GM21360 (cell line): ENCODE data around the gene ABCB6.

ENCODE experiments used
- ATAC-seq: cut with Tn5 transposase; IDR thresholded peaks from one replicate; pipeline ENCODE4 v1.9.1; 2021; ENCODE audit warnings: mild to moderate bottlenecking, moderate library complexity; ENCODE audit not compliant: unreplicated experiment

ABCB6 gene

DNA sequence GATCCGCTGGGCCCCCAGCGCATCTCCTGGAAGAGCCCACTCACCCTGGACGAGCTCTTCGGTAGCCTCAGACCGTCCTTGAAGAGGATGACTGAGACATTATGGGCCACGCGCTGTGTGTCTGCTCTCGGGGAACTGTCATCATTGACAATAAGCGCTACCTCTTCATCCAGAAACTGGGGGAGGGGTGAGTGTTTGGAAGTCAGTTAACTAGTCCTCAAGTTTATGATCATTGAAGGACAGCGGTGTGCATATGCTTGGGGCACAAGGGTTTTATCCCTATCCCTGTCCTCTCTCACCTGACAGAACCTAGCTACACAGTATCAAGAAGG, 27.1 kb upstream of the ABCB6 start:
- no peak for ATAC-seq

DNA sequence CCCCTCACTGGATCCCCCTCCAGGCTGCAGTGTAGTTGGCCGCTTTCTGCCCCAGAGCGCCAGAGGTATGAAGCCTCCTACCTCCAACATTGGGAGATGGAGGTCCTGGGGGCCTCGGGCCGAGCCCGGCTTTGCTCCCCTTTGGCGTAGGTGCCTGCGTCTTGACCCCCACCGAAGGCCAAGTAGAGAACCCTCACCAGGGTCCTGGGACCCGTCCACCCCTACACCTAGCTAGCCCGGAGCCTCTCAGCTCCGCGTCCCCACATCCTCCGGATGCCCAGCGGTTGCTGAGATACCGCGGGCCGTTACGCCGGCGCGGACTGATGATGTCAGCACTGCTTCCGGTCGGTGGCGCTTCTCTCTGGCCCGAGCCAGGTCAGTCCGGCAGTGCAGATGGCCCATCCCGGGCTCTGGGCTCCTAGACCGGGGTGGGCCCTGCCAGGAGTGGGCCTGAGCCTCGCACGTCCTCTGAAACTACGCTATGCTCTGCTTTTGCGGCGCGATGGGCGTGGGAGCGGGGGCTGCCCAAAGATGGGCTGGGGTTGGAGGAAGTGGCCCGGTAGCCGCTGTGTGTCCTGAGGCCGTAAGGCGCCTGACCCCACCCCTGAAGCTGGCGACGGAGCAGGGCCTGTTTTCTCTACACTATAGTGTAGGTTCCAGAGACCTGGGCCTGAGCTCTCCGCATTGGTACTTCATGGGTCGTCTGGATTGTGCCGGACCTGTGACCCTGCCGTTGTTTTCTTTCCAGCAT, 26.6 kb upstream of the ABCB6 start, which contains the start of the genes GLB1L and STK16:
GLB1L (minus strand) TSS at position 297 of the 751 bp plus-strand sequence. CDS start 1,871 bp downstream, outside the sequence.
STK16 (plus strand) TSS at position 332 of the 751 bp plus-strand sequence. CDS start 521 bp downstream, outside the sequence.
- peak; percentile 78 for ATAC-seq

DNA sequence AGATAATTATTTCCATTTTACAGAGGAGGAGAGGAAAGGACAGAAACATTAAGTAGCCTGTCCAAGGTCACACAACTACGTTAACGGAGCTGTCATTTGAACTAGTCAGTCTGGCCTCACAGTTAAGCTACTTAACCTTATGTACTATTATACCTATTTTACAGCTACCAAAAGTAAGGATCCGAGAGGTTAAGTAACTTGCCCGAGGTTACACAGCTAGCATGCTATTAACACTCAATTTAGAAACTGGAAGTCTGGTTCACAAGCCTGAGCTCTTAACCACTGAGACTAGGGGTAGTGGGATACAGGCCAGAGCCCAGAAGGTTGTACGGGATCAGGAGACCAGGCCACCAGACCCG, 26.0 kb upstream of the ABCB6 start:
- ATAC-seq: no peak

DNA sequence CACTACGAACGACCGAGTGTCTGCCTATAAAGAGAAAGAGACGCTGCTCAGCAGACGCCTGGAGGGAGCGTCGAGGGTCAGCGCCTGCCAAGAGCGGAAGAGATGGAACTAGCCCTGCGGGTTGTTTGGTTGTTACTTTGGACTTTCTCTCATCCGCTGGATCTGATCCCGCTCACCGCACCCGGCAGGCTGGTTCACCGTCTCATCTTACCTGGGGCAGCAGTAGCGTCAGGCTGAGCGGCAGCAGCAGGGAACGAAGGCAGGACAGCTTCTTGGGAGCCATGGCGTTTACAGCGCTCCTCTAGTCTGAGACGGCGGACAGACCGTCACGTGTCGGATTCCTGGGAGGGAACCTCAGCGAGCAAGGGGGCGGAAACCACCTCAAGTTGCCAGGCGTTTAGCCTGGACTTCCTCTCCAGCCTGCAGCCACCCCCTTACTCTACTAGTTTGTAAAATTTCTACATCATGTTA, 24.6 kb upstream of the ABCB6 start:
- ATAC-seq: no peak

DNA sequence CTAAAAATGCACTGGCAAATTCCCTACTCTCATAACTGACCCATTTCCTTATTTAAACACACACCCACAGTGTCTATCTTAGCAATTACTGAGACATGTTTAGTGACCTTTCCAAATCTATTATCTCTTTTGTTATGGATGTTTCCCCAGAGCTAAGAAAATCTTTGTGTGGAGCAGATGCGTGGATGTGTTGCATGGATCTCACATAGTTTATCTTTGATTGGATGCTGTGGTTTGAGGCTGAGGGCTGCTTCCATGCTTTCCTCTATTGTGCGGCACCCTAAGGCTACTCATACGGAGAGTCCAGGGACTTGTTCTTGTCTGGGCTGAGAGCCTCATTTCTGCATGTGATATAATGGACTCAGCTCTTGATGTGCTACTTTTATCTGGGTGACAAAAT, 15.6 kb upstream of the ABCB6 start:
- no peak for ATAC-seq

DNA sequence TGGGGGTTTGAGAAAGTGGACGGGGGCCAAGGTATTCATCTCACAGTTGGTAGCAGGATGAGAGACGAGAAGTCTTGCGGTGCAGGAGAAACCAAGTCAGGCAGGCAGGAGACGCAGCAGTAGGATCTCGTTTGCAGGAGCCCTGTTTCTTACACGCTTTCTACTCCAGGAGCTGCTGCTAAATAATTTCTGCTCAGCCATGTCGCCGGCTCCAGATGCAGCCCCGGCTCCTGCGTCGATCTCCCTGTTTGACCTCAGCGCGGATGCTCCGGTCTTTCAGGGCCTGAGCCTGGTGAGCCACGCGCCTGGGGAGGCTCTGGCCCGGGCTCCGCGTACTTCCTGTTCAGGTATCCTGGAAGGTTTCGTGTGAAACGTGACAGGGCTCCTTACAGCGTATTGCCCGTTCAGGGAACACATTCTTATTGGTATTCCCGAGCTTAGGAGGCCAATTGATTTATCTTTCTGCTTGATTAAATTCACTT, 11.3 kb upstream of the ABCB6 start:
- ATAC-seq: no peak

DNA sequence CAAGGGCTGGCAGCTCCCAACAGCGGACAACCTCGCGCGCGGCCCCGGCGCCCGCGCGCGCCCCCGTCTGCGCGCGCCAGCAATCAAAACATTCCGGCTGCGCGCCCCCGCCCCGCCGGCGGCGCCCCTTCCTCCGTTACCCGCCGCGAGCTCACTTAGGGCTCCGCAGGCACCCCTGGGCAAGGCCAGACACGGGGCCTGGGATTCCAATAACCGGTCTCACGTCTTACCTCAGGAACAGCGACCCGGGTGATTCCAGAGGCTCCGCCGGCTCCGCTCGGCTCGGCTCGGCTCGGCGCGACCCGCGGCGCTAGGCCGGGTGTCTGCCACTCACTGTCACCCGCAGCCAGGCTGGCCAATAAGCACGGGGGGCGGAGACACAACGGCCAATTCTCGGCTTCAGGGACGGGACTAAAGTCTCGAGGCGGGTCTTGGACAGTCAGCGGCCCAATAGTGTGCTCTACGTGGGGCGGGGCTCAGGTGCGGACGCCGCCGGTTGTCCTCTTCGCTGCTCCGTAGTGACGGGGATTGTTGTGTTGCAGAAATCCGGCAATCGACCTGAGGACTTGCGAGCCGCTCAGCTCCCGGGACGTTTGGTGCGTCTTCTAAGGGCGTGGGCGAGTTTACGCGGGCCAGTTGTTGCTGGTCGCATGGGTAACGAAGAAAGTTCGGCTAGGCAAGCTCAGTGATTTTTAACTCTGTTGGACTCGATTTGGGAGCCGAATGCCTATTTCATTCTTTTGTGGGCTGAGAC, 10.7 kb upstream of the ABCB6 start, which contains the start of the genes ANKZF1 and ATG9A:
ANKZF1 (plus strand) TSS at position 502 of the 754 bp plus-strand sequence. CDS start 452 bp downstream, outside the sequence.
ATG9A (minus strand) TSS at position 332 of the 754 bp plus-strand sequence. CDS start 1,612 bp downstream, outside the sequence.
- peak; percentile 93 for ATAC-seq

DNA sequence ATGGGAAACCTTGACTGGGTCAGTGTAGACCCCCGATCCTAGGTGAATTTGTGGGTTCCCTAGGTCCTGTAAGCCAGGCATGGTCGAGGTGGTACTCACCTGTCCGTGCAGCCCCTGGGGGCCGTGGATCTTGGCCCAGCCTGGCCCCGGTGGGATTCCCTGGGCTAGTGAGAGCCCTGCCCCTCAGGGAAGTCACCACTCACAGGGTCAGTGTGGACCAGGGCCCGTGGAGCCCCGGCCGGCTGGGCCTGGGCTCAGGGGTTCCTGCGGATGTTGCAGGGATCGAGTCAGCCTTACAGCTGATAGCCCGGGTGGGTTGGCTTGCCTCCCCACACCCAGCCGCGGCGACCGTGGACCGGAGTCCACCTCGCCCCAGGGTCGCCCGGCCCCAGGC, 10.2 kb upstream of the ABCB6 start:
- peak; percentile 18 for ATAC-seq

DNA sequence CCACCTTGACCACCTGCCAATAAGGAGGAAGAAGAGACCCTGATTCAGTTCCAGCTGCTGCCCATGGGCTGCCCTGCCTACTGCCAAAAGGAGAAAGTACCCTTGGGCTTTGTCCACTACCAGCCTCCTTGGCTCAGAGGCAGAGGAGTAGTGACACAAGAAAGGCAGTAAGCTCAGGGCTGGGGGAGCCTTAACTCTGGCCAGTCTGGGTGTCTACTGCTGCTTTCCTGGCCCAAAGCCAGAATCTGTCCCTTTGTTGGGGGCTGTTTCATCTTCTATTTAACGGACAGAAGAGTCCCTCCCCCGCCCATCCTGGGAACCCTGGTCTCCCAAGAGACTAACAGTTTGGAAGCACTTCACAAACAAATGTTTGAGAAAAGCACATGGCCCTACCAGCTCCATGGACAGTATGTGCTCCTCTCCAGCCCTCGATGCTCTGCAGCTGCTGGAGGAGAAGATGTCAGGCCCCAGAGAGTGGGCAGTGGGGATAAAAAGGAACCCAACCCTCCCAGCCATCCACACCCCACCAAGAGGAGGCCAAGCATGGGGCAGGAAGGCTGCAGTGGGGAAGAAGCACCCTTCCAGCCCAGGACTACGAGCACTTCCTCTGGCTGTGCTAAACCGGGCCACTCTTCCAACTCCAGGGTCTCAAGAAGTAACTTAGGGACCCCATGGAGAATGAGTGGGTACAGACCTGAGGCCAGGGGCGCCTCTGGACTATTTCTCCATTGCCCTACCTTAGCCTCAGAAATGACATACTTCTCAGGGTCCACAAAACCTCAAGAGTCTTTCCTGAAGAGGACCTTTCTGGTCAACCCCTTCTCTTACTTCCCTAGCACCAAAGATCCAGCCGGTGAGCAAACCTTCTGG, 9.5 kb upstream of the ABCB6 start:
- no peak for ATAC-seq

DNA sequence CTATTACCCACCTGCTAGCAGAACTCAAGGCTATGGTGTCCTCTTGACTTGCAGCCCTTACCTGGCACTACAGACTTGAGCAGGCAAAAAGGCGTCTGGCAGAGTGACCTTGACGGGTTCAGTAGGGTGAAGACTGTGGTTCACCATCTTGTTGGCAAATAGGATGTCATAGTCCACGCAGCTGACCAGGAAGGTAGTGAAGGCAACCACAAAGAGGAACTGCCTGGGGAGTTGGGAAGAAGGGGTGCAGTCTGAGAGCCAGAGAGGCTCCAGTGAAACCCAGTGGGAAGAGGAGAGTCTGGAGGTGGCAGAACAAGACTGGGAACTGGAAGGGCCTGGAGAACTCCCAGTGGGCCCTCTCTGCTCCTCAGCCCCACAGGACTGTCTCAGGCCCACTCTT, 6.6 kb upstream of the ABCB6 start:
- no peak for ATAC-seq

DNA sequence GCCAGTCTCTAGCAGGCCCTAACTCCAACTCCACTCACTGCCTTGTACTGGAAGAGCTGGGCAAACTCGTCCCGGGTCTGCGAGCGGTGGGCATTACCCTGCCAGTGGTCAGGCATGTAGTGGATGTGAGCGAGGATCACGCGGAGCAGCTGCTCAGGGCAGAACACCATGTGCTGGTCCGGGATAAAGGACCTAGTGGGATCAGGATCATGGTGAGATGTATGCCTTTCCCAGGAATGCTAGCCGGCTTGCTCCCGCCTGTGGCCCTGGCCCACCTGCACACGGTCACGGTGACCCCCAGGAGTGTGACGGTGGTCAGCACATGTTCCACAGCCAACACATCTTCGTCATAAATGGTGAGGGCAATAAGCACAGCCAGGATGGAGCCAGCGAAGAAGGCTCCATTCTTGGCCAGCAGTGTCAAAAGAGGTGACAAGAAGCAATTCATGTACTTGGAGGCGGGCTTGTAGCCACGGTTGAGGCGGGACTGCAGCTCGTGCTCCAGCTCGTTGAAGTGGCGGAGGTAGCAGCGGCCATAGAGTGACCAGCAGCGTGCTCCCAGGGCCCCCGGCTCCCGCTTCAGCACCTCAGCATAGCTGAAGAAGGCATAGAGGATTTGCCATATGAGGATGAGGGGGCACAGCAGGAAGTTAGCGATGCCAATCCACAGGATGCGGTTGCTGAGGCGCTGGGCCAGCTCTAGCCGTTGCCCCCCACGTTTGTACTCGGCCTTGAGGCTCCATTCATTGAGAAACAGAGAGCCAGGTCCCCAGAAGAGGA, 5.3 kb upstream of the ABCB6 start:
- no peak for ATAC-seq

DNA sequence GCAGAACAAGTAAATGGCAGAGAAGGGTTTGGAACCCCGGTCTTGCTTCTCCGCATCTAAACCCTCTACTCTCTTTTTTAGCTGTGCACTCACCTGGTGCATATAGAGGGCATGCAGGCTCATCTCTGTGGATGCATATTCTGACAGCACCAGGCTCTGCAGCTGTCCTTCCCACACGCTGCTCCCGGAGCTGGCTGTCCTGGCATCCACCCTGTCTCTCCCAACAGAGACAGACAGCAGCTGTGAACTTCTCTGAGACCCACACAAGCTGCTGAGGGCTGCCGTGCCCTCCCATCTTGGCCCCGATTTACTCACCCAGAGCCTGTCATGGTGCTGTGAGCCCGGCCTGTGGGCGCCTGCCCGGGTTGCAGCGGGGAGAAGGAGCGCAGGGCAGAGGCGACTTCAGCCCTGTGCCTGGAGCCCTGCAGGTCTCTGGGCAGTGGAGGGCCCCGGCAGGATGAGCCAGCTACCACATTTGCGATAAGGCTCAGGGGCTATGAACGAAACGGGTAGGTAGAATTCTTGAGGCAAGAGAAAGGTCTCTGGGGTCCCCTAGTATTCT, 3.3 kb upstream of the ABCB6 start:
- ATAC-seq: no peak

DNA sequence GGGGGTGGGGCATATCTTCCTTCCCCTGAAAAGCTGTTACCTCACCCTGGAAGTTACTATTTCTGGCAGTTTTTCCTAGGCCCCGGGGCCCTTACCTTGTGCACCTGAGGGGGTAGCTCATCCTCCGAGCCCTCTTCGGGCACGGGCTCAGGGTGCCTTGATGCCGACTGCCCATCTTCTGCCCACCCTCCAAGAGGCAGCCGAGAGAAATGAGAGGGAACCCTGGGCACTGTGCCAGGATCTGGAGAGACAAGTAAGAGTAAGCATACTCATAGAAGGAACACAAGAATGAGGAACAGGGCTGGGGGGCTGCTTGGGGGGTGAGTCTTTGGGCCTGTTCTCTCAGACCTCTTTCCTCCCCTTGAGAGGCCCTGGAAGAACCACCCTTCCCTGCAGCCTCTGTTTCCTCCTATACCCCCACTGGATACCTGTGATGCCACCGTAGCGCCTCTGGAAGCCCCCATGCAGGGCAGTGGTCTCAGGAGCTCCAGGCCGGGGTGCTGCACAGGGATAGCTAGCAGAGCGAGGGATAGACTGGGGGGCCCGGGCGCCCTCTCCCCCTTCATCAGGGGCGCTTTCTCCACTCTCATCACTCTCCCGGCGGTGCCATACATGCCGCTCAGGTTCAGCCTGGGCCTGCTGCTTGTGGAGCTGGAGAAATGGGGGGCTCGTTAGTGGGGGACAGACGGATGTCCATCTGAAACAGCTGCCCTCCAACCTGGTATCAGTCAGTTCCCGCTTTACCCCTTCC, 2.1 kb upstream of the ABCB6 start:
- ATAC-seq: no peak

DNA sequence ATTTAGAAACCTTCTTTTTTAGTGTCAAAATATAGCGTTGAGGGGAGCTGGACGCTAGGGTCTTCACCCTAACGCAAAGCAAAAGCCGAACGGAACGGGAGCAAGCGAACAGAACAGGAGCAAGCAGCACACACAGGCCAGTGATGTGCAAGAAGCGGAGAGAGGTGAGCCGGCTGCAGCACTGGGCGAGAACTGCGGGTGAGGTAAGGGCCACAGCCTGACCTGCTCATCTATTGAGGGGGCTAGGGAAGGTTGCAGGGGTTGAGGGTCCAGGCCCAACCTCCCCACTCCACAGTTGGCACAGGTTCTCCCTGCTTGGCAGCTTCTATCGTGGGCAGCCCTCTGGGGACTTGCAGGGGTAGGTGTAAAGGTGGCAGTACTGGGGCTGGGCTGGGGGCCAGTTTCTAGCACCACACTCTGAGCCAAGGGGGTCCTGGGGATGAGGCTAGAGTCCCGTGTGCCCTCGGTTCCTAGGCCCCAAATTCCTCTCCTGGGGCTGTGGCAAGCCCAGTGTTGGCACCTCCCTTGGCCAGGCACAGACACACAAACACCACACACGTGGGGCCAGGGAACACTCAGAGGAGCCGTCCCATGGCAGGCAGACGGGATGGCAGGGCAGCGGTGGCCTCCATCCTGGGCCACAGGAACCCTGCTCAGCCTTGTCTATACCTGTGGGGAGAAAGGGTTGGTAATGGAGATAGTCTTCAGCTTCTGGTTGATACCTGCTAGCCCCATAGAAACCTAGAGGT, 1.2 kb upstream of the ABCB6 start:
- no peak for ATAC-seq

DNA sequence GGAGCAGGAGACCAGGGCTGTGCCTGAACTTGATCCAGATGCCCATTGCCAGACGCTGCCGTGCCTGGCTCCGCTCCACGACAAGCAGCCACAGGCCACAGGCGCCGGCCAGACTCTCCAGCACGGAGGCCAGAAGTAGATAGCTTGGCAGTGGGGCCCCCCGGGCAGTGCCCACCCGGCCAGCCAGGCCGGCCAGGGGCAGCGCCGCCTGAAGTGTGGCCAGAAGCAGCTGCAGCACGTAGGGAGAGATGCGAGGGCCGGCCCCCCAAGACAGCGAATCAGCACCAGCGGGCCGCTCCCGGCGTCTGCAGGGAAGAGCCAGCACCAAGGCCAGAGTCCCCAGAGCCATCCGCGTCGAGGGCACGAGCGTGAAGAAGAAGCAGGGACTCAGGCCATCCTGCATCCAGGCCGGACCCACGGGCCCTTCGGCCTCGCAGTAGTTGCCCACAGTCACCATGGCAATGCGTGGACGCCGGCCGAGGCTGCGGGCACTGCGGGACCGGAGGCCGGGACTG, 484 bp downstream of the ABCB6 start:
- peak; percentile 26 for ATAC-seq

DNA sequence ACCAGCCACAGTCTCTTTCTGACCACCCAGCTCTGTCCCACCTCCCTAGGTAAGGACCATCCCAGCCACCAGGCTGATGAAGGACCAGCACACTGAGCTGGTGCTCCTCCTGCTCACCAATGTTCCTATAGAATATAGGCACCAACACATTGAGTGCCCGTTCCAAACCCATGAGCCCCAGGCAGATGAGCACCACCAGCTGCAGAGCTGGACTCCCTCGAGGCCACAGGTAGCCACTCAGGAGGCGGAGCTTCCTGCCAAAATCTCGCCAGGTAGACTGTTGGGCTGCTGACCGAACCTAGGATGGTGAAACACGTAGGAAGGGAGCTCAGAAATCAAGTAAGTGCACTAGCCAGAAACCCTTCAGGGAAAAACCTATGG, 2.2 kb downstream of the ABCB6 start:
- ATAC-seq: no peak

DNA sequence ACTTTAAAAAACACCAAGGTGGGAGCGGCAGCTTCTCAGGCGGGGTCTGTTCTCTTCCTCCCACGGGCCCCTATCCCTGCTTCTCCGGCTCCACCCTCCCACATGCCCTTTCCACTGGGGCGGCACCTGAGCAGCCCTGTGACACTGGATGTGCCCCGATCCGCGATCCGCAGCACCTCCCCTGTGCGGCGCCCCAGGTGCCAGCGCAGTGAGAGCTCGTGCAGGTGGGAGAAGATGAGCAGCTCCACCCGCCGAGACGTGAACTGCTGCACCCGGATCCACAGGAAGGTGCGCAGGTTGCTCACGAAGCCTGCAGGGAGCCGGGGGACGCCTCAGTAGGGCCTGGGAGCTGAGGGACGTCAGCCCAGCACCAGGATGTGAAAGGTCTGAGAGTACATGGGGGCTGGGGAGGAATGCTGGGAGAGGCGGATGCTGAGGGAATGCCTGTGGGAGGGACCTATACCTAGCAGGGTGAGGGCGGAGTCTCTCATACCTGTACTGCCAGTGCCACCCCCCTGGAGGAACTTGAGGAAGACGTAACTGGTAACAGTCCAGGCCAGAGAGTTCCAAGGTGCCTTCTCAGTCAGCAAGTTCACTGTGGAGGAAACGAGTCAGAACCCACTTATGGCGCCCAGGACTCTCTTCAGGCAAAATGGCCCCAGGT, 2.8 kb downstream of the ABCB6 start:
- no peak for ATAC-seq

DNA sequence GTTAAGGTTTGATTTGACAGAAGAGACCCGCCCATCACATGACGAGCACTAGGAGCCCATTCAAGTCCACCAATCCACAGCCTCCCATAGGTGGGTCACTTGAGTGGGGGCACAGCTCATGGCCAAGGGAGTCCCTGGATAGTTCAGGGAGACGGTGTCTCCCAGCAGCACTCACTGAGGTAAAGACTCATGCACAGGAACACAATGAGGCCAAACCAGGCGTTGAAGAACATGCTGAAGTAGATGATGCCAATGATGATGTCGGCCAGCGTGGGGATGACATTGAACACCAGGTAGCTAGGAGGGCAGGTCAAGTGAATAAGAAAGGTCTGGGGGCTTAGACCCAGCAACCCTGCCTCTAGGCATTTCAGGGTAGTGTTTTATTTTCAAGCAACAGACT, 4.0 kb downstream of the ABCB6 start:
- ATAC-seq: no peak
